GM18870 (cell line): Measurements from ENCODE around the gene TSPOAP1.
A peak's percentile ranks its signal among the peaks of the same experiment; 100 is the strongest.

Experiments used
- ATAC-seq: cut with Tn5 transposase; IDR thresholded peaks from one replicate; pipeline ENCODE4 v1.9.1; 2021; ENCODE audit warnings: moderate library complexity; ENCODE audit not compliant: unreplicated experiment

TSPOAP1 gene

DNA sequence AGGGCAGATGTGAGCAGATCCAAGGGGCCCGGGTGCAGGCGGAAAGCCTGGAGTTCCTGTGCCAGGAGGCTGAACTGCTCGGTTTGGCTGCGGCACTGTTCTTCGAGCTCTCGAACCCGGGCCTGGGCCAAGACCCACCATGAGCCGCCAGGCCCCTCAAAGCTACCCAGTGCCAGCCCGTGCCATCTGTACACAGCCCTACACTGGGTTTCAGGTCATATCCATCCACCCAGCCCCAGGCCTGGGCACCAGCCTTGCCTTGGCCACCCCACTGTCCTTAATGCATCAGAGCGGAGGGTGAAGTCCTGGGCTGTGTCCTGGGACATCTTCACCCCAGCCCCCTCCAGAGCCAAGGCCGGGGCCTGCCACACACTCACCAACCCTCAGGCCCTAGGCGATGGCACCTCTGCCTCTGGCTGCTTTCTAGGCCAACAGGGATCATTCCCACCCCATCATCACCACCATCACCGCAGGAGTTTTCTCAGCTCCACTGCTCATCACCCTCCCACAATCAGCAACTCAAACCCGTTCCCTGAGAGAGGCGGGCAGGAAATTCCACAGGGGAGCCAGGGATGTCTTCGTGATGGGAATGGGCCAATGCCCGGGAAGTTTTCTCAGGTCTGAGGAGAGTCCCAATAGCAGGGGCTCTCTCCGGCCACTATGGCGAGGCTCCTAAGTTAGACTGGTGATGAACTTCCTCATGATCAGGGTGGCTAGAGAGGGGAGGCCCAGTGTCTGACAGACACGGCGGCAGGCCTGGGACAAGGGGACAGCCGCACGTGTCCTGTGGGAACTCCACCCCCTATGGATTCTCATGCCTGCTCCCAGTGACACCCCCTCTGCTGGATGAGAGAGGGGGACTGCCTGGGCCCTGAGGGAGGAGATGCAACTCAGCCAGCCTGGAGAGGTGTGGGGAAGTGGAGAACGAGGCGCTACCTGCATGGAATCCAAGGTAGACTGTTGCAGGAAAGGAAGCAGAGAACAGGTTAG, 9.1 kb downstream of the TSPOAP1 start:
- ATAC-seq, result no peak

DNA sequence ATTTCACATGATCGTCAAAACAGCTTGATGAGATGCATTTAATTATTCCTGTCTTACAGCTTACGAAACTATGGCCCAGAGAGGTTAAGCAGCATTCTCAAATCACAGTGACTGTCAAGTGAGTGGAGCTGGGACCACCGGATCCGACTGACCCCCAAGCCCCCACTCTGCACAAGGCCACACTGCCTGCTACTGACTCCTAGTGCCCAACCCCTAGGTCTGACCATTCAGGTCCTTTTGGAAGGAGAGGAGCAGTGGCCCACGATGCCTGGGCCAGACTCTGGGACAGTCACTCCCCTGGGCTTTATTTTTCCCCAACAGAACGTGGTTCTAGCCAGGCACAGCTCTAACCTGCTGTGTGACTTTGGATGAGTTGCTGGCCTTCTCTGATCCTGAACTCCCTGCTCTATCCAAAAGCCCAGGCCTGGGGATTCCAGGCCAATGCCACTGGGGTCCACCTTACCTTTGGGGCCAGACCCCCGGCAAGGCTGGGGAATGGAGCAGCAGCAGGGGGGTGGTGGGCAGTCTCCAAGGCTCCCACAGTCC, 9.9 kb downstream of the TSPOAP1 start:
- no peak for ATAC-seq

- no peak for ATAC-seq
These were observed 10.5 kb downstream of the TSPOAP1 start for GRCh38 chr17:58318065-58318481.

- ATAC-seq, result peak; percentile 63
These were observed 11.1 kb downstream of the TSPOAP1 start for GRCh38 chr17:58317421-58318064.

GRCh38 chr17:58316260-58316960, 12.2 kb downstream of the TSPOAP1 start:
- no peak for ATAC-seq

GRCh38 chr17:58315750-58316149, 12.8 kb downstream of the TSPOAP1 start:
- no peak for ATAC-seq

GRCh38 chr17:58315281-58315711, 13.3 kb downstream of the TSPOAP1 start:
- no peak for ATAC-seq

DNA sequence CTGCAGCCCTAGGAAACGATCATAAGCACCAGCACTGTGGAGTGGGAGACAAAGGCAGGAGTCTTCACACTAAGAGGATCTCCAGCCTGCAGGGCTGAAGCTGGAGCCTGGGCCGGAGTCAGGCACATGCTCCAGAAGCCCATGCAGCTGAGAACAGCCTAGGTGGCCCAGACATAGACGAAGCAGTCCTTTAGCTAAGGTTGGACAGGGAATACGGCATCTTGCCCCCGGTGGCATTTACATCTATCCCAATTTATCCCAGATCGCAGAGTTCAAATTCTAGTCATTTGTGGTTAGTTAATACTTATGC, 13.9 kb downstream of the TSPOAP1 start:
- ATAC-seq, result no peak

GRCh38 chr17:58313815-58314705, 14.5 kb downstream of the TSPOAP1 start:
- ATAC-seq, result no peak

- ATAC-seq, result no peak
These were observed 15.8 kb downstream of the TSPOAP1 start for GRCh38 chr17:58312829-58313228.

DNA sequence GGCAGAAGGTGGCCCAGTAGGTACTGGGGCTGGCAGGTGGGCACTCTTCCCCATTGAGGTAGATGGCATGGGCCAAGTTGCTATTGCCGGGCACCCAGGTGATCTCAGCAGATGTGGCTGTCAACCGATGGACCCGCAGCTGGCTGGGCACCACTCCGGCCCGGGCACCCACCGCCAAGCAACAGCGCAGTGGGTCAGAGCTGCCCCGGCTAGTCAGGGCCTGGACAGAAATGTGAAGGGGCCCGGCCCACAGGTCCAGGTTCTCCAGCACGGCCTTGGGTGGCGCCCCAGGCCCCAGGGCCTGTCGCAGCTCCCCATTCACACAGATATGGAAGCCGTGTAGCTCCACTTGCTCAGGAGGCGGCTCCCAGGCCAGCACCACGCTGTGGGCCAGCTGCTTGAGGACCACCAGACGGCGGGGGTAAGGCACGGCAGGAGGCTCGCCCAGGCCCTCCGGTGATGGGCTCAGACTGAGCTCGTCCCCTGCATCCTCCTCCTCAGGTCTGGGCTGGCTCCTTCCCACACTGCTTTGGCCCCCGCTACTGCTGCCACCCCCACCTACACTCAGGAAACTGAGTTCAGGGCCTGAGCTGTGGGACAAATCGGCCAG, 16.5 kb downstream of the TSPOAP1 start:
- no peak for ATAC-seq

- no peak for ATAC-seq
These were observed 17.1 kb downstream of the TSPOAP1 start for GRCh38 chr17:58311429-58311894.

GRCh38 chr17:58310511-58311428, 17.8 kb downstream of the TSPOAP1 start:
- ATAC-seq, result no peak

GRCh38 chr17:58309918-58310259, 18.7 kb downstream of the TSPOAP1 start:
- no peak for ATAC-seq

DNA sequence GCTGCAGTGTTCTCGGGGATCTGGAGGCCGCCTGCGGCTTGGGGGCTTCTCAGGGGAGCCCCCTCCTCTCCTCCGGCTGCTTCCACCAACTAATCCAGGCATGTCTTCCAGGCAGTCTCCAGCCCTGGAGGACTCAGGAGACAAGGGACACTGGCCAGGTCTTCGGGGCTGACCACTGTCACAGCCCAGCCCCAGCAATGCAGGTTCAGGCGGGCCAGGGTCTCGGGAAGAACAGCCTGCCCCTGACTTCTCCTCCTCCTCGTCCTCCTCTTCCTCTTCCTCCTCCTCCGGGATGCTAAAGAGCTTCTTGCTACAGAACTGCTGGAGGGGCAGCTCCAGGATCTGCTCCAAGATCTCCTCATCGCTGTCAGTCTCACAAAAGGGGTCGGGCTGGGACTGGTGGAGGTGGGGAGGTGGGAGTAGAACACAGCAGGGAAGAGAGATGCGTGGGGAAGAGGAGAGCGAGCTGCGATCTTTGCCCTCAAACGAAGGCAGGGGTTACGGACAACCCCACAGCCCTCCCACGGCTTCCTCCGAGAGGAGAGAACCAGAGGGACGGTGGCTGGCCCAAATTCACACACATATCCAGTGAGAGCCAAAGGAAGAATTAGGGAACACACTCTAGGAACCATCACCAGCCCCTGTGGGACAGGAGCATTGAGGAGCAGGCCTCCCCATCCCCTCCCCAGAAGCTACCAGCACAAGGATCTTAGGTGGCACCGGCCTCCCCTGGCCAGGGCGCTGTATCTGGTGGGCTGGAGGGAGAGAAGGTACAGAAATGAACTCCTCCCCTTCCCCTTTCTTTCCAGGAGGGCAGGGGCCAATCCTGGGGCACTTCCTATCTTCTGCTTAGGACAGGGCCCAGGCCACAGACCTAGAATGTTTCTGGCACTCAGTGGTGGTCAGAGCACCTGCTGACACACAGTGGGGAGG, 19.3 kb downstream of the TSPOAP1 start:
- ATAC-seq, result no peak

- ATAC-seq, result no peak
These were observed 20.2 kb downstream of the TSPOAP1 start for GRCh38 chr17:58308173-58308984.
